ENCODE data around the gene TMEM179. TPM values are rescaled to one million over a fixed set of nuclear protein-coding genes. Genes with fewer than 3 reads are reported as not detected.

The TMEM179 gene
- total and polyA plus RNA-seq, 2 donors (not counting 1 experiment from before 2014, with no cell fraction given) = not detected

DNA sequence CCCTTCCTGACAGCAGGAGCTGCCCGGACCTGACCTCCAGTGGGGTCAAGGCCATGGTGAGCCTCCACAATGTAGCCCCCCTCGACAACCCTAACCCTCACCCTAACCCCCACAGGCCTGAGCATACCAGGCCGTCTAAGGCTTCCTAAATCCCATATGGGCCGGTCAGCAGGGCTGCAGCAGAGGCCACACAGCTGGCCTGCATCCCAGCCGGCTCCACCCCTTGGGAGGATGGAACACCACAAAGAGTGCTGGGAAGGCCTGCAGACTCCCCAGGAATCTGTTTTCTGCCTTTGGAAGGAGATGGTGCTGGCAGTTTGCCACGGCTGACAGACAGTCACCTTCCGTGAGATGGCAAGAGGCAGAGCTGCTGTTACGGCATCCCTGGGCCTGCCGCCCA, 2.8 kb downstream of the TMEM179 start:
- Mint-ChIP-seq H3K27ac (no peak overlapping the region), H3K27me3 (peaks cover 35% of the 10 kb centered on the region), H3K4me1 (peaks cover 2% of the 10 kb centered on the region), H3K4me3 (no peak overlapping the region), H3K9me3 (ENCODE audit: insufficient read depth) (no peaks in the 10 kb centered on the region)
- ChIA-PET CTCF (no interaction called here), POLR2A (no interaction called here)
- Histone ChIP-seq H2AFZ (ENCODE audit: insufficient read depth, low read depth, low read length, poor library complexity, severe bottlenecking) (no peak overlapping the region), H3K9me3 (ENCODE audit: control extremely low read depth in 1 of 3, control insufficient read depth in 2 of 3, insufficient read depth in 1 of 3, low read length in 2 of 3) (peaks cover 0 to 6% (median 0%) of the 10 kb centered on the region in 3 donors), H3K79me2 (ENCODE audit: control insufficient read depth, insufficient read depth, low read length) (no peaks in the 10 kb centered on the region), H3K4me1 (ENCODE audit: control insufficient read depth in 2 of 2, insufficient read depth in 2 of 2, low read length in 2 of 2) (no peaks in the 10 kb centered on the region), H3K9ac (ENCODE audit: low read length) (no peak overlapping the region), H3K27ac (ENCODE audit: low read length in 2 of 2) (no peak overlapping the region), H3K4me3 (ENCODE audit: control extremely low read depth in 1 of 5, extremely low read depth in 1 of 5, insufficient read depth in 1 of 5, low read depth in 2 of 5, low read length in 4 of 5) (no peak overlapping the region), H3K27me3 (replicated peaks in 1 of 4; ENCODE audit: control extremely low read depth in 1 of 4, control insufficient read depth in 3 of 4, insufficient read depth in 4 of 4, low read length in 3 of 4) (peaks cover 0 to 42% (median 5%) of the 10 kb centered on the region in 4 experiments), H3K36me3 (replicated peaks in 1 of 2; ENCODE audit: control extremely low read depth in 1 of 2, control insufficient read depth in 1 of 2, extremely low read depth in 1 of 2, insufficient read depth in 2 of 2, low read length in 1 of 2) (no peaks in the 10 kb centered on the region), H3K4me2 (replicated peaks; ENCODE audit: low read depth, low read length, poor library complexity, severe bottlenecking) (no peak overlapping the region), H4K20me1 (ENCODE audit: control insufficient read depth, insufficient read depth, low read length, poor library complexity, severe bottlenecking) (no peaks in the 10 kb centered on the region)
- 82% methylated on average over 9 of the region's 9 CpGs for WGBS (ENCODE audit: insufficient coverage)
- ATAC-seq (ENCODE audit: low read depth) (no peak), DNase-seq (no peak)
- TF ChIP-seq, protein P1, sequence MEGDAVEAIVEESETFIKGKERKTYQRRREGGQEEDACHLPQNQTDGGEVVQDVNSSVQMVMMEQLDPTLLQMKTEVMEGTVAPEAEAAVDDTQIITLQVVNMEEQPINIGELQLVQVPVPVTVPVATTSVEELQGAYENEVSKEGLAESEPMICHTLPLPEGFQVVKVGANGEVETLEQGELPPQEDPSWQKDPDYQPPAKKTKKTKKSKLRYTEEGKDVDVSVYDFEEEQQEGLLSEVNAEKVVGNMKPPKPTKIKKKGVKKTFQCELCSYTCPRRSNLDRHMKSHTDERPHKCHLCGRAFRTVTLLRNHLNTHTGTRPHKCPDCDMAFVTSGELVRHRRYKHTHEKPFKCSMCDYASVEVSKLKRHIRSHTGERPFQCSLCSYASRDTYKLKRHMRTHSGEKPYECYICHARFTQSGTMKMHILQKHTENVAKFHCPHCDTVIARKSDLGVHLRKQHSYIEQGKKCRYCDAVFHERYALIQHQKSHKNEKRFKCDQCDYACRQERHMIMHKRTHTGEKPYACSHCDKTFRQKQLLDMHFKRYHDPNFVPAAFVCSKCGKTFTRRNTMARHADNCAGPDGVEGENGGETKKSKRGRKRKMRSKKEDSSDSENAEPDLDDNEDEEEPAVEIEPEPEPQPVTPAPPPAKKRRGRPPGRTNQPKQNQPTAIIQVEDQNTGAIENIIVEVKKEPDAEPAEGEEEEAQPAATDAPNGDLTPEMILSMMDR (IDR thresholded peaks at IDR 0.05) = no peak
- TF ChIP-seq EZH2 (IDR thresholded peaks at IDR 0.05; ENCODE audit: borderline replicate concordance, insufficient read depth, low read depth, low read length, poor library complexity, severe bottlenecking) = no peak
- intact Hi-C loops (cut with micrococcal nuclease) = no loop called here

DNA sequence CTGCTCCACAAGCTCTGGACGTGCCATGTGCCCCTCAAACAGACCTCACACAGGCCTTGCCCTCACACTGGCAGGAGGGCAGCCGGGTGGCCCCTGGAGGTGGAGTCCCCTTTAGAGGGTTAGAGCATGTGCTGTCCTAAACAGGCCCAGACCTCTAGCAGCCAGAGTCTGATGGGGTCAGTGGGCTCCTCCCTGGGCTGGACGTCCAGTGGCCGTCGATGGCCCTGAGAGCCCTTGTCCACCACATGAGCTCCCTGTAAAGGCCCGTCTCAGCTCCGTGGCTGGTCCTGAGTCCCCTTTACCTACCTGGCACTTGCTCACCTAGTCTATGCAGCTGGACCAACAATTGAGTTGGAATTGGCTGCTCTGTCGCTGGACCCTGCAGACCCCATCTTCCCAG, 3.8 kb downstream of the TMEM179 start:
- no peaks in the 10 kb centered on the region for H3K9me3 Mint-ChIP-seq (ENCODE audit: insufficient read depth)
- H3K27me3 Mint-ChIP-seq = peaks cover 35% of the 10 kb centered on the region

More for the DNA sequence above, 3.8 kb downstream of the TMEM179 start:
- Histone ChIP-seq H4K20me1 (ENCODE audit: control insufficient read depth, insufficient read depth, low read length, poor library complexity, severe bottlenecking) (no peaks in the 10 kb centered on the region), H3K4me1 (ENCODE audit: control insufficient read depth in 2 of 2, insufficient read depth in 2 of 2, low read length in 2 of 2) (no peaks in the 10 kb centered on the region), H3K4me3 (ENCODE audit: control extremely low read depth in 1 of 5, extremely low read depth in 1 of 5, insufficient read depth in 1 of 5, low read depth in 2 of 5, low read length in 4 of 5) (no peak overlapping the region), H3K79me2 (ENCODE audit: control insufficient read depth, insufficient read depth, low read length) (no peaks in the 10 kb centered on the region), H3K36me3 (replicated peaks in 1 of 2; ENCODE audit: control extremely low read depth in 1 of 2, control insufficient read depth in 1 of 2, extremely low read depth in 1 of 2, insufficient read depth in 2 of 2, low read length in 1 of 2) (no peaks in the 10 kb centered on the region), H2AFZ (ENCODE audit: insufficient read depth, low read depth, low read length, poor library complexity, severe bottlenecking) (no peak overlapping the region), H3K9ac (ENCODE audit: low read length) (no peak overlapping the region), H3K27me3 (replicated peaks in 1 of 4; ENCODE audit: control extremely low read depth in 1 of 4, control insufficient read depth in 3 of 4, insufficient read depth in 4 of 4, low read length in 3 of 4) (peaks cover 0 to 37% (median 4%) of the 10 kb centered on the region in 4 experiments), H3K4me2 (replicated peaks; ENCODE audit: low read depth, low read length, poor library complexity, severe bottlenecking) (no peak overlapping the region), H3K9me3 (ENCODE audit: control extremely low read depth in 1 of 3, control insufficient read depth in 2 of 3, insufficient read depth in 1 of 3, low read length in 2 of 3) (peaks cover 0 to 6% (median 0%) of the 10 kb centered on the region in 3 donors), H3K27ac (ENCODE audit: low read length in 2 of 2) (no peak overlapping the region)
- 73% methylated on average over 8 of the region's 8 CpGs for WGBS (ENCODE audit: insufficient coverage)
- ChIA-PET POLR2A (no interaction called here), CTCF (no interaction called here)
- H3K4me3 Mint-ChIP-seq = no peak overlapping the region
- ATAC-seq (ENCODE audit: low read depth) (no peak), DNase-seq (no peak)
- H3K4me1 Mint-ChIP-seq = peaks cover 2% of the 10 kb centered on the region
- no peak for TF ChIP-seq EZH2 (IDR thresholded peaks at IDR 0.05; ENCODE audit: borderline replicate concordance, insufficient read depth, low read depth, low read length, poor library complexity, severe bottlenecking)
- TF ChIP-seq, protein P1 (IDR thresholded peaks at IDR 0.05) = no peak
- intact Hi-C loops (cut with micrococcal nuclease) = no loop called here
- no peak overlapping the region for H3K27ac Mint-ChIP-seq

All from B cell (primary cell).